ENCODE data around the gene FCER2. TPM values are rescaled to one million over a fixed set of nuclear protein-coding genes. Genes with fewer than 3 reads are reported as not detected.

The FCER2 gene
- total RNA-seq, 4 donors from 2014 or later: 0.28 TPM; not detected in 3

- Histone ChIP-seq H3K27ac (no peak within 1 kb of the TSS), H3K4me1 (peaks cover 0 to 5% of the 10 kb centered on the region in 2 donors), H3K27me3 (no peaks in the 10 kb centered on the region), H3K36me3 (no peaks in the 10 kb centered on the region), H3K4me3 (no peak within 1 kb of the TSS), H3K9me3 (no peaks in the 10 kb centered on the region)
- no peak for DNase-seq
- no peak for TF ChIP-seq CTCF (IDR thresholded peaks at IDR 0.05)
- no peak for TF ChIP-seq POLR2A (IDR thresholded peaks at IDR 0.05)
- intact Hi-C loops (cut with DNase I; ENCODE audit: low total_unique reads): no loop called here
Measured at GRCh38 chr19:7676854-7677253, 25.1 kb downstream of the FCER2 start, which contains the start of gene MCEMP1. Gene MCEMP1, plus strand, starts transcription at chr19:7677090. Its CDS starts 31 bp downstream, at chr19:7677121.

GRCh38 chr19:7676376-7676775 lies 25.6 kb downstream of the FCER2 start:
- intact Hi-C loops (cut with DNase I; ENCODE audit: low total_unique reads): no loop called here
- no peak overlapping the region for H3K27ac ChIP-seq
- H3K4me1 ChIP-seq: peaks cover 0 to under 1% of the 10 kb centered on the region in 2 donors
- TF ChIP-seq POLR2A (IDR thresholded peaks at IDR 0.05) (no peak), CTCF (IDR thresholded peaks at IDR 0.05) (no peak)
- no peaks in the 10 kb centered on the region for H3K9me3 ChIP-seq
- no peak for DNase-seq
- H3K36me3 ChIP-seq: no peaks in the 10 kb centered on the region
- no peak overlapping the region for H3K4me3 ChIP-seq
- no peaks in the 10 kb centered on the region for H3K27me3 ChIP-seq

GRCh38 chr19:7674010-7675005 lies 27.6 kb downstream of the FCER2 start:
- Histone ChIP-seq H3K9me3 (no peaks in the 10 kb centered on the region), H3K4me3 (no peak overlapping the region), H3K4me1 (no peaks in the 10 kb centered on the region), H3K27ac (no peak overlapping the region), H3K36me3 (no peaks in the 10 kb centered on the region), H3K27me3 (no peaks in the 10 kb centered on the region)
- intact Hi-C loops (cut with DNase I; ENCODE audit: low total_unique reads): no loop called here
- TF ChIP-seq POLR2A (IDR thresholded peaks at IDR 0.05): no peak
- TF ChIP-seq CTCF (IDR thresholded peaks at IDR 0.05): no peak
- peak in 1 of 2 donors; percentile 21 for DNase-seq

GRCh38 chr19:7672522-7672921 lies 29.4 kb downstream of the FCER2 start:
- intact Hi-C loops (cut with DNase I; ENCODE audit: low total_unique reads): no loop called here
- H3K9me3 ChIP-seq: no peaks in the 10 kb centered on the region
- no peak for DNase-seq

More at GRCh38 chr19:7672522-7672921, 29.4 kb downstream of the FCER2 start:
- TF ChIP-seq POLR2A (IDR thresholded peaks at IDR 0.05) (no peak), CTCF (IDR thresholded peaks at IDR 0.05) (no peak)
- Histone ChIP-seq H3K36me3 (no peaks in the 10 kb centered on the region), H3K4me3 (no peak overlapping the region), H3K4me1 (no peaks in the 10 kb centered on the region), H3K27me3 (no peaks in the 10 kb centered on the region), H3K27ac (no peak overlapping the region)
